HG03097 (cell line): ENCODE measurements around the gene TIAM1.

ENCODE experiments used
- ATAC-seq: cut with Tn5 transposase; IDR thresholded peaks from one replicate; pipeline ENCODE4 v1.9.1; 2021; ENCODE audit not compliant: unreplicated experiment, low FRiP score

Gene TIAM1

DNA sequence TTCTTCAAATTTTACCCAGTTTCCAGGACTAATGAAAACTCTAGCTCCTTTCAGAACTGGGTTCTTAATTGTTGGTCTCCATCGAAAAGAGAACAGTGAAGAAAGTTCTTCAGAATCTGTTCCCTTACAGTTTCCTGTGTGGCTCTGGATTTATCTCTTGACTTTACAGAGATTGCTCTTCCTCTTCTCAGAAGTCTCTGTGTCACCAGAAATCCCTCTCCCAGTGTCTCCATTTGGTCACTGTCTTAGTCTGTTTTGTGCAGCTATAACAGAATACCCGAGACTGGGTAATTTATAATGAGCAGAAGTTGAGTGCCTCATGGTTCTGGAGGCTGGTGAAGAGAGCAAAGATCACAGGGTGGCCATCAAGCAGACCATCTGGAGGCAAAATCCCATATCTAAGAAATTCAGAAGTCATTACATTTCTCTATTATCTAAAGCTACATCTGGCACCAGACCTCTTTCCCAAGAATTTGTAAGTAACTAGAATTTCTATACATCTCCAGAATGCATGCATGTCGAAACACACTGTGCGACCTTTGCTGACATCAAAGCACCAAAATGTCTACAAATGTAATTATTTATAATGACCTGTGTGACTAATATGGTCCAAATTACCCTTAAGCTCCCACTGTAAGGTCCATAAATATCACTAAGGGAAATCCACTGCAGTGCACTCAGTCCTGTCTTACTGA is 240.3 kb downstream of the TIAM1 start:
- no peak for ATAC-seq

- ATAC-seq = no peak
These were observed 240.9 kb downstream of the TIAM1 start for GRCh38 chr21:31103163-31103562.

- no peak for ATAC-seq
These were observed 244.9 kb downstream of the TIAM1 start for GRCh38 chr21:31099122-31099521.

GRCh38 chr21:31098576-31099005 is 245.5 kb downstream of the TIAM1 start:
- ATAC-seq = no peak

- ATAC-seq = no peak
These were observed 251.0 kb downstream of the TIAM1 start for GRCh38 chr21:31092832-31093625.

DNA sequence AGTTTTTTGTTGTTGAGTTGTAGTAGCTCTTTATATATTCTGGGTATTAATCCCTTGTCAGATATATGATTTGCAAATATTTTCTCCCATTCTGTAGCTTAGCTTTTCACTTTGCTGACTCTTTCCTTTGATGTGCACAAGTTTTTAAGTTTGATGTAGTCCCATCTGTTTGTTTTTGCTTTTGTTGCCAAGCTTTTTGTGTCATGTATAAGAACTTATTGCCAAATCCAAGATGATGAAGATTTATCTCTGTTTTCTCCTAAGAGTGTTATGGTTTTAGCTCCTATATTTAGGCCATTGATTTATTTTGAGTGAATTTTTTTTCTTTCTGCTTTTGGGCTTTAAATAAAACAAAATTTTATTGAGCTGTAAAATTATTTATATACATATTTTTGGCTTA is 253.7 kb downstream of the TIAM1 start:
- ATAC-seq = no peak

GRCh38 chr21:31088474-31088751 is 255.6 kb downstream of the TIAM1 start:
- no peak for ATAC-seq

DNA sequence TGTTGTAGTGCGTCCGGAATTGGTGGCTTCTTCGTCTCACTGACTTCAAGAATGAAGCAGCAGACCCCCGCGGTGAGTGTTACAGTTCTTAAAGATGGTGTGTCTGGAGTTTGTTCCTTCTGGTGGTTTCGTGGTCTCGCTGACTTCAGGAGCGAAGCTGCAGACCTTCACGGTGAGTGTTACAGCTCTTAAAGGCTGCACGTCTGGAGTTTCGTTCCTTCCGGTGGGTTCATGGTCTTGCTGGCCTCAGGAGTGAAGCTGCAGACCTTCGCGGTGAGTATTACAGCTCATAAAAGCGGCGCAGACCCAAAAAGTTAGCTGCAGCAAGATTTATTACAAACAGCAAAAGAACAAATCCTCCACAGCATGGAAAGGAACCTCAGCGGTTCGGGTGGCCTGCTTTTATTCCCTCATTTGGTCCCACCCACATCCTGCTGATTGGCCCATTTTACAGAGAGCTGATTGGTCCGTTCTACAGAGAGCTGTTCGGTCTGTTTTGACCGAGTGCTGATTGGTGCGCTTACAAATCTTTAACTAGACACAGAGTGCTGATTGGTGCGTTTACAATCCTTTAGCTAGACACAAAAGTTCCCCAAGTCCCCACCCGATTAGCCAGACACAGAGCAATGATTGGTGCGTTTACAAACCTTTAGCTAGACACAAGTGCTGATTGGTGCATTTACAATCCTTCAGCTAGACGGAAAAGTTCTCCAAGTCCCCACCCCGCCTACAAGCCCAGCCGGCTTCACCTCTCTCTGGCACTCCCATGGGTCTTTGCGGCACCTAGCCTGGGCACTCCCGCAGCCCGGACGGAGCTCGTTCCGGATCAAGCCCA is 256.2 kb downstream of the TIAM1 start:
- no peak for ATAC-seq

GRCh38 chr21:31084689-31085088 is 259.4 kb downstream of the TIAM1 start:
- ATAC-seq = no peak

- peak; percentile 61 for ATAC-seq
These were observed 265.3 kb downstream of the TIAM1 start for GRCh38 chr21:31078796-31079195.

GRCh38 chr21:31078216-31078615 is 265.8 kb downstream of the TIAM1 start:
- ATAC-seq = no peak

DNA sequence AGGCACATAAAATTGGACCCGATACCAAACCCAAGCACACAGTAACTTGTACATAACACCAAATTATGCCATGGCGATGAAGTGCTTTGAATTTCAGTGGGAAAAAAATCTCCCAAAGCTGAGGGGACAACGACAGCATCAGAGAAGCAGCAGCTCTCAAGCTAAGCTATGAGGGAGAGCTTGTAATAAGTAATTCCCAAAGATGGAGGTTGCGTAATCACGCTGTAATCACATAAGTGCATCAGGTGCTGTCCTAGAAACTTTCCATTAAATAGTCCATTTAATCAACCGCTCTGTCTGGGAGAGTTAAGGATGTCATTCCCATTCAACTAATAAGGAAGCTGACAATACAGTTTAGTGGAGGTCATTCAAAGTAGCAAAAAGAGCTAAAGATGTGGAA is 268.2 kb downstream of the TIAM1 start:
- ATAC-seq = no peak

DNA sequence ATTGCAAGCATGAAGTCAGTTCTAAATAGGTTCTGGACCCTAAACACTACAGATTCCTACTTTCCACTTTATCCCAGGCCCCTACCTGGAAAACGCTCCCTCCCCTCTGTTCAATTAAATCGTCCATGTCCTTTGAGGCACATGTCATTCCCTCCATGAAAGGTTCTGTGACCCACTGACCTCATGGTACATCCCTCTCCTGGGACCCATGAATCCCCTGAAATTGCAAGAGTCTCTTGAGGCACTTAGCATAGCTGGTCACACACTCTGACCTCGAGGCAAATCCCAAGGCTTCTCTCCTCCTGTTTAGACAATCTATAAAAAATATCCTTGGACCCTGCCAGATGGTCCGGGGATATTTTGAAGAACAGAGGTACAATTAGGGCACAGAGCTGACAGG is 271.5 kb downstream of the TIAM1 start:
- no peak for ATAC-seq
